Measurements from ENCODE around the gene RAB7B. TPM values are rescaled to one million over a fixed set of nuclear protein-coding genes. Genes with fewer than 3 reads are reported as not detected.
"Not testable (repeated sequence)": the region's sequence is repeated elsewhere in the genome, so short reads cannot be mapped to it uniquely, and the experiment has no call there.

The RAB7B gene, protein sequence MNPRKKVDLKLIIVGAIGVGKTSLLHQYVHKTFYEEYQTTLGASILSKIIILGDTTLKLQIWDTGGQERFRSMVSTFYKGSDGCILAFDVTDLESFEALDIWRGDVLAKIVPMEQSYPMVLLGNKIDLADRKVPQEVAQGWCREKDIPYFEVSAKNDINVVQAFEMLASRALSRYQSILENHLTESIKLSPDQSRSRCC
- not detected for polyA plus RNA-seq (2012; ENCODE audit: insufficient read depth, insufficient read length)

GRCh38 chr1:206002871-206003801, at the start of gene RAB7B:
Gene RAB7B, minus strand, starts transcription at chr1:206003395. Its CDS starts 9,260 bp downstream, at chr1:205994135.
- no peak within 1 kb of the TSS for H3K4me3 ChIP-seq (ENCODE audit: low read length)
- no peak for DNase-seq (ENCODE audit: low read depth, low spot score)

DNA sequence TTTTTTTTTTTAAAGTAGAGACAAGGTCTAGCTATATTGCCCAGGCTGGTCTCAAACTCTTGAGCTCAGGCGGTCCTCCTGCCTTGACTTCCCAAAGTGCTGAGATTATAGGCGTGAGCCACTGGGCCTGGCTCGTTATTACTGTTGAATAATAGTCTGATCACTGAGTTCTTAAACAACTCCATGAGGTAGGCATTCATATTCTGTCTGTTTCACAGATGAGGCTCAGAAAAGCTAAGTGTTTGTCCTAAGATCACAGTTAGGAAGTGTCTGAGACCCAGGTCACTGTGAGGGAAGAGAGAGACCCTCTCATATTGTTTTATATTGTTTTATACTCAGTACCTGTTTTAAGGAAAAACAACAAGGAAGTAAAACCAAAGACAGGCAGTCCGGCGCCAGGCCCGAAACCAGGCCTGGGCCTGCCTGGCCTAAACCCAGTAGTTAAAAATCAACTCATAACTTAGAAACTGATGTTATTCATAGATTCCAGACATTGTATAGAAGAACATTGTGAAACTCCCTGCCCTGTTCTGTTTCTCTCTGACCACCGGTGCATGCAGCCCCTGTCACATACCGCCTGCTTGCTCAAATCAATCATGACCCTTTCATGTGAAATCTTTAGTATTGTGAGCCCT, 49.2 kb upstream of the RAB7B start:
- not testable (repeated sequence) for H3K4me3 ChIP-seq (ENCODE audit: low read length); DNase-seq (ENCODE audit: low read depth, low spot score)

- no peak overlapping the region for H3K4me3 ChIP-seq (ENCODE audit: low read length)
- DNase-seq (ENCODE audit: low read depth, low spot score), result peak; percentile 95
These were observed 47.5 kb upstream of the RAB7B start for GRCh38 chr1:206050655-206051235.

DNA sequence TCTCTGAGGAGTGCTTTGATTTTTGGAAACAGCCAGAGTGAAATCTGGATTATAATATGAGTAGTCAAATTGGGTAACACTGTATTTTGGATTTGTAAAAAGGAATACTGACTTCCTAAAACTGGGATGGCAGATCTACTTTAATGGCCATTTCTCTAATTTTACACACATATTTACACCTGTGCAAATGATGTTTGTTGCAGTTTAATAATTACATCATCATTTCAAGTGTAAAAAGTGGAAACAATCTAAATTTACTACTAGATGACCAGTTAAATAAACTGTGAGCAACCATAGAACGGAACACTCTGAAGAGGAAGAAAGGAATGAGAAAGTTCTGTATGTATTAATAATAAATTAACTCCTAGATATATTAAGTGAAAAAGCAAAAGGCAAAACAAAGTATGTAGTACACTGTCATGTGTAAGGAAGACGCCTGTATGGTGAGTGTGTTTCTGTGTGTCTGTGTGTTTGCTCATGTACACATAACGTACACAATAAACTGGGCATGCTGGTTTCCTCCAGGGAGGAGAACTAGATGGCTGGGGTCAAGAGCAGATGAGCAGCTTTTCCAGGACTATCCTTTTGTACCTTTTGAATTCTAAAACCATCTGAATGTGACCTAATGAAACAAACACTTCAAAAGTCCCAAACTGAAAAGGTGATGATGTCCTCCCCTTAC, 46.9 kb upstream of the RAB7B start:
- DNase-seq (ENCODE audit: low read depth, low spot score), result no peak
- no peak overlapping the region for H3K4me3 ChIP-seq (ENCODE audit: low read length)

- no peak overlapping the region for H3K4me3 ChIP-seq (ENCODE audit: low read length)
- no peak for DNase-seq (ENCODE audit: low read depth, low spot score)
These were observed 46.1 kb upstream of the RAB7B start for GRCh38 chr1:206049293-206049692.

DNA sequence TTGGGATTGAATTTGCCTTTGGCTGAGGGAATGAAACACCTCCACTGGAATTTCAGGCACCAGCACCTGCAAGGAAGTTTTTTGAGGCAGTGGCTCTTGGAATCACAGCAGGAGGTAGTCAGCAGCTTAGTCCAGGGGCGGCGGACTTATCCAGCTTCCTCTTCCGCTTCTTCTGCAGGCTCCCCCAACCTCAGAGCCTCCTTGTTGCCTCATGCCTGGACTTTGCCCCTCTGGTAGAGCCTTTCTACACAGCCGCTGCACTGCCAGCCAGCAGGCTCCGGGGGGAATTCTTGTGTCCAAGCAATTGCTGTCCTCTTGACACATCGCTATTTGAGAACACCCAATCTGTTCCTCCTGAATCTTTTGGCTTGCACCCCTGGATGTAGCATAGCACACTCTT, 45.4 kb upstream of the RAB7B start:
- H3K4me3 ChIP-seq (ENCODE audit: low read length), result no peak overlapping the region
- no peak for DNase-seq (ENCODE audit: low read depth, low spot score)

- no peak overlapping the region for H3K4me3 ChIP-seq (ENCODE audit: low read length)
These were observed 44.1 kb upstream of the RAB7B start for GRCh38 chr1:206047271-206047670.

DNA sequence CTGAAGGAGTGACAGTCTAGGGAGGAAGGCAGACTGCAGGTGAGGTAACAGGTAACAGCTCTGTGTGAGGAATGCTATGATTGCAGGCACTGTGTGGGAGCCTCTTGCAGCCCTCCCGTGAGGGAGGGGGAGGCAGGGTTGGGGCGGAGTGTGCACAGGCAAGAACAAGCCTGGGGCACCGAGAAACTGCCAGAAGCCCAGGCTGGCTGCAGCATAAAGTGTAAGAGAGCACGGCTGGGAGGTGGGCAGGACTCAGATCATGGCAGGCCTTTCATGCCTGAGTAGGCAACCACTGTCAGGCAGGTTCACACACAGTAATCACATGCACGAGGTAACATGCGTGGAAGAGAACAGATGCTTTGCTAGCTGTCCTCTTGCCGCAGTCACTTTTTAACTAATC, 38.4 kb upstream of the RAB7B start:
- H3K4me3 ChIP-seq (ENCODE audit: low read length), result no peak overlapping the region
- no peak for DNase-seq (ENCODE audit: low read depth, low spot score)

More at GRCh38 chr1:206047271-206047670, 44.1 kb upstream of the RAB7B start:
- DNase-seq (ENCODE audit: low read depth, low spot score), result no peak

DNA sequence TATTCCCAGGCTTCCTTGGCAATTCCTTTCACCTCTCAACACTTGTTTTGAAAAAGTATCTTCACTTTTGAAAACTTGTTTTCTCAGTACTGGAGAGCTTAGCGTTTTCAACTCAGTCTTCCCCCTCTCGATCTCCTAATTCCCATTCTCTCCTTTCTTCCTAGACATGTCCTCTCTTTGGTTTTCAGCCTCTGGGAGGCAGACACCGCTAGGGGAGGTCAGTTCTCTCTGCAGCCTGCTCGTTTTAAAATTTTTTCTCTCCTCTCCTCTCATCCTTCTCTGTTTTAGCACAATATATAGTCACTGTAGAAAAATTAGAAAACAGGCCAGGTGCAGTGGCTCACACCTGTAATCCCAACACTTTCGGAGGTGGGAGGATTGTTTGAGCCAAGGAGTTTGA, 37.1 kb upstream of the RAB7B start:
- no peak for DNase-seq (ENCODE audit: low read depth, low spot score)
- H3K4me3 ChIP-seq (ENCODE audit: low read length), result no peak overlapping the region

- no peak for DNase-seq (ENCODE audit: low read depth, low spot score)
- no peak overlapping the region for H3K4me3 ChIP-seq (ENCODE audit: low read length)
These were observed 36.1 kb upstream of the RAB7B start for GRCh38 chr1:206039046-206039973.

DNA sequence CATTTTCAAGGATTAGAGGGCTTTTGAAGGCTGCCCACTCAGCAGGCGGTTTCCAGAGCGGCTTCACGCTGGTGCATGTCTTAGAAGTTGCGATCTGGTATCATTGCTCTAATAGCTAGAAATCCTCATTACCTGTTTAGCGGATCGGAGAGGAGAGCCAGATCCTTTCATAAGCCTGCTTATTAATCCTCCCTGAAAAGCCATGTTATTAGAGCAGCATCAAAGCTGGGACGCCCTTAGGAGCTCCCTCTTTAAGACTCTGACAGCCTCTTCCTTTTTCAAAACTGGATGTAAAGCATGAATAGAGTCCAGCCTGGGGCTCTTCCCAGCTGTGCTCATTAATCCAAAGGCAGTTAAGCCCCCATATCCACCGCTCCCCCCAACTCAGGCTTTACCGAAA, 34.4 kb upstream of the RAB7B start:
- no peak for DNase-seq (ENCODE audit: low read depth, low spot score)
- no peak overlapping the region for H3K4me3 ChIP-seq (ENCODE audit: low read length)

DNA sequence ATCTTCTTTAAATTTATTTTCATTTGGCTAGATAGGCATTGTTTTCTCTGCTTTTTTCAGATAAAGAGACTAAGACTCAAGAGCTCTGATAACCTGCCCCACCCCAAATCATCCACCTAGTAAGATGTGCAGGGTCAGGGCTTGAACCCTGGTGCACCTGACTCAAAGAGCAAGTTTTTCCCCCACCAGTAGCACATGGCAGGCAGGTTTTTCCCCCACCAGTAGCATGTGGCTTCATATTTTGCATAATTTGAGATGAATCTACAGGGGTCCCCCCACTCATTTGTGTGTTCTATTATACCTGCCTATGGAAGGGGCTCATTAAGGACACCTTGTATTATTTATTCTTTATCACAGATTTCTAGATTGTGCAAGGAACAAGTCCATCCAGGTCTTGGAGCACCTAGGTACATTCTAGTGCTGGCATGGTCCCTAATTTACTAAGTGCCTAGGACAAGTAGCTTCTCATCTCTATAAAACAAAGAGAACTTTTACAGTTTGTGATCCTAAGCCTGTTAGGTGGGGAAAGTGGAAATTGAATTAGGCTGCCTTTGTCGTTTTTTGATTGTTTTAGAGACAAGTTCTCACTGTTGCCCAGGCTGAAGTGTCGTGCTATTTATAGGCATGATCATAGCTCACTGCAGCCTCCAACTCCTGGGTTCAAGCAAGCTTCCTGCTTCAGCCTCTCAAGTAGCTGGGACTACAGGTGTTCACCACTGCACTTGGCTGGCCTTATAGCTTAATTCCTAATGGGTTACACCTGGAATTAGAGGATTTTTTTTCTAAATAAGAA, 33.7 kb upstream of the RAB7B start:
- DNase-seq (ENCODE audit: low read depth, low spot score), result no peak
- H3K4me3 ChIP-seq (ENCODE audit: low read length), result no peak overlapping the region

- peak overlapping the region; percentile 54 for H3K4me3 ChIP-seq (ENCODE audit: low read length)
- peak; percentile 63 for DNase-seq (ENCODE audit: low read depth, low spot score)
These were observed 31.8 kb upstream of the RAB7B start for GRCh38 chr1:206035027-206035426.

DNA sequence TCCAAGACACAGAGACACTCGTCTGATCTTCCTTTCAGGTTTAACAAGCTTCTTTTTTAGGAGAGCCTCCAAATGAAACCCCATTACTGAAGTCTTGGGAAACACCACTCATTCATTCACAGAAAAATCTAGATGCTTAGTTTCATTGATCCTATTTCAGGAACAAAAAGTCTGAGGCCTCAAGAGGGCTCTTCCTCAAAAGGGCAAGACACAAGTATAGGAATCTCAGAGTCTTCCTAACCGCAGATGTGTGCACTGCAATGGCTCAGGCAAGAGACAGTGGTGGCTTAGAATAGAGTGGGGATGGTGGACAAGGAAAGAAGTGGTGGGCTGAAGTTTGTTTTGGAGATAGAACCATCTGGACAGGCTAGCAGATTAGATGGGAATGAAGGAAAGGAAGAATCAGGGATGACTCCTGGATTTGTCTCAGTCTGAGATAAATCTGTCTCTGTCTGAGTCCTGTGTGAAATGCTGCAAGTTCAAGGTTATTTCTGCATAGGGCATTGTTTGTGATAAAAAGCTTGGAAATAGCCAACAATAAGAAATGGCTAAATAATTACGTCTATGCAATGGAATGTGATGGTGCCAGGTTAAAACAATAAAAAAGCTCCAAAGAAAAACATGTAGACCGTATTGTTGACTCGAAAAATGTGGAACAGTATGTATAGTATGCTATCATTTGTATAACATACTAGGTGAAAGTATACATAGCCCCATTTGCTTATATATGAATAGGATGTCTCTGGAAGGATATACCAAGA, 29.4 kb upstream of the RAB7B start:
- H3K4me3 ChIP-seq (ENCODE audit: low read length), result no peak overlapping the region
- no peak for DNase-seq (ENCODE audit: low read depth, low spot score)

DNA sequence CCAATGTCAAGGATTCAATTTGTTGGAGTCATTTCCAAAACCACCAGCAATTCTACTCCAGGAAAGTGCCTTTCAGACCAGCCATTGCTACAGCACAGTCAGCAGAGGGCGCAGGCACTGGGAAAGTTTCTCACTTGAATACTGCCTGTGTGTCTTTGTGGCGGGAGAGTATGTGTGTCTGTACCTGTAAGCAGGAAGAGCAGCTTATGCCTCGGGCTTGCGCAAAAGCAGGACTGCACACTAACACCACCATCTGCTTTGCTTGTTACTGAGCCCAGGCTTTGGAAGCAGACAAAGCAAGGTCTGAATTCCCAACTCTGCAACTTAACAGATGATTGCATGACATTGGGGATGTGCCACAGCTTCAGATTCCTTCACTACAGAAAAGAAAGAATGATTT, 27.5 kb upstream of the RAB7B start:
- peak; percentile 94 for DNase-seq (ENCODE audit: low read depth, low spot score)
- no peak overlapping the region for H3K4me3 ChIP-seq (ENCODE audit: low read length)

- no peak overlapping the region for H3K4me3 ChIP-seq (ENCODE audit: low read length)
- DNase-seq (ENCODE audit: low read depth, low spot score), result no peak
These were observed 27.0 kb upstream of the RAB7B start for GRCh38 chr1:206030191-206030590.

GRCh38 chr1:206029484-206029883, 26.3 kb upstream of the RAB7B start:
- no peak overlapping the region for H3K4me3 ChIP-seq (ENCODE audit: low read length)
- no peak for DNase-seq (ENCODE audit: low read depth, low spot score)

All from Jurkat, Clone E6-1 (cell line).